Hematopoietic multipotent progenitor cell treated with erythropoietin and hydrocortisone succinate and interleukin-3 and kit ligand, for 15 days (in vitro differentiated cells): ENCODE measurements around the gene LHFPL3.

Experiments
- DNase-seq: peaks from one replicate; pipeline ENCODE4 v3.0.0-alpha.2; 2015; ENCODE audit warnings: low spot score

The LHFPL3 gene

GRCh38 chr7:104371216-104371979 is 43.0 kb downstream of the LHFPL3 start:
- no peak for DNase-seq

- no peak for DNase-seq
Measured at GRCh38 chr7:104371980-104372357, 43.6 kb downstream of the LHFPL3 start.

DNA sequence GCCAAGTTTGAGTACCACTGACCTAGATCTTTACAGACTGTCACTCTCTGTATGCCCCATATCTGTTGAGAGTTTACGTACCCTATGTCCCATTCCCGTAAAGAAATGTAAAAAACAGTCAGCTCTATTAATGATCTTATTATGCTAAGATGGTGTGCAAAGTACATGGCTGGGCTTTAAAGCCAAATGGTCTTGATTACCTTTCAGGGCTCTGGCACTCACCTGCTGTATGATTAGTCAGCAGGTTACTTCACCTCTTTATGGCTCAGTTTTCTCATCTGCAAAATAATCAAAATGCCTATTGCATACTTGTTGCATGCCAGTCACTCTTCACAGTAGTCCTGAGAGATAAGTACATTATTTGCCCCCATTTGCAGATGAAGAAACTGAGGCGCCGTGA is 54.2 kb downstream of the LHFPL3 start:
- no peak for DNase-seq

DNA sequence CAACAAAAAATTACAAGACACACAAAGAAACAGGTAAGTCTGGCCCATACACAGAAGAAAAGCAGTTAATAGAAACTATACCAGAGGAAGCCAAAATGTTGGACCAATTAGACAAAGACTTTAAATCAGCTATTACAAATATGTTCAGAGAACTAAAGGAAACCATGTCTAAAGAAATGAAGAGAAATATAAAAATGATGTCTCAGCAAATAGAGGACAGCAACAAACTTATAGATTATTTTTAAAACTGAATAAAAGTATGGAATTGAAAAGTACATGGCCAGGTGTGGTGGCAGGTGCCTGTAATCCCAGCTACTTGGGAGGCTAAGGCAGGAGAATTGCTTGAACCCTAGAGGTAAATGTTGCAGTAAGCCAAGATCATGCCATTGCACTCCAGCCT is 58.5 kb downstream of the LHFPL3 start:
- no peak for DNase-seq

DNA sequence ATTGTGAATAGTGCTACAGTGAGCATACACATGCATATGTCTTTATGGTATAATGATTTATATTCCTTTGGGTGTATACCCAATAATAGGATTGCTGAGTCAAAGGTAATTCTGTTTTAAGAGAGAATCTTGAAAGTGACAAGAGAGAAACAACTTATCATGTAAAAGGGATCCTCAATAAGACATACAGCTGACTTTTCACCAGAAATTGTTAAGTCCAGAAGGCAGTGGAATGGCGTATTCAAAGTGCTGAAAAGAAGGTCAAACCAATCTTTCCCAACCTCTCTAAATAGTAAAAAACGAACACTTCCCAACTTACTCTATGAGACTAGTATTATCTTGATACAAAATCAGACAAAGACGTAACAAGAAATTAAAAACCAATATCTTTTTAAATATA is 59.8 kb downstream of the LHFPL3 start:
- DNase-seq = no peak

GRCh38 chr7:104395162-104395561 is 66.8 kb downstream of the LHFPL3 start:
- DNase-seq = no peak

GRCh38 chr7:104397442-104397841 is 69.0 kb downstream of the LHFPL3 start:
- DNase-seq = no peak

DNA sequence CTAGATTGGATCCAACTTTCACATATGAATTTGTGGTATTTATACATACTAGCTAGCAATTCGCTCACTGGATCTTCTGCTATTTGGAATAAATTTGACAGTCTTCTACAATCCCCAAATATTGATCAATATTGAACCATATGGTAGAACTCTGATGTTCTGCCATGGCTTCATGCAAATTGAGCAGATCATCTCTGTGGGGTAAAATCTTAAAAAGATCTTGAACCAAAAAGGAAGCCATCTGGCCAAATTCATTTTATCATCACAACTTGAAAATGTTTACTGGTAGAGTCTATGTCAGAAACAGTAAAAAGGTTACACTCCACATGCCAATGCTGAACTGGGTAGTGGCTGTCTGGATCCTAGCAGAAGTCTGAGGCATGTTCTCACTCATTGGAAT is 80.0 kb downstream of the LHFPL3 start:
- no peak for DNase-seq

DNA sequence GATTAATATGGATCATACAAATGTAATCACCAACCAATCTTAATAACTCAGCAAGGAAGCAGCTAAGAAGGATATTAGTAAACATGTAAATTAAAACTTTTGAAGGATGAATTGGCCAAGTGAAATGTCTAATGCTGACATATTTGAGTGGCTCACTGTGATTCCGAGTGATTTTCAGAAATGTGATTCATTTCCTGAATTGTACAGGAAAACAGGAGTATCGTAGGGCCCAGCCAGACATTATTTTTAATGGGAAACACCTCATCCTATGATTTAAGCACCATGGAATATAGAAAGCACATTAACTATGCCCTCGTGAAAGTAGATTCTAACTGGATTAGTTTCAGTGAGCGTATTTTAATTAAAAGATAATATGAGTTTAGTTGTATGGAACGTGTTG is 82.3 kb downstream of the LHFPL3 start:
- DNase-seq = no peak

DNA sequence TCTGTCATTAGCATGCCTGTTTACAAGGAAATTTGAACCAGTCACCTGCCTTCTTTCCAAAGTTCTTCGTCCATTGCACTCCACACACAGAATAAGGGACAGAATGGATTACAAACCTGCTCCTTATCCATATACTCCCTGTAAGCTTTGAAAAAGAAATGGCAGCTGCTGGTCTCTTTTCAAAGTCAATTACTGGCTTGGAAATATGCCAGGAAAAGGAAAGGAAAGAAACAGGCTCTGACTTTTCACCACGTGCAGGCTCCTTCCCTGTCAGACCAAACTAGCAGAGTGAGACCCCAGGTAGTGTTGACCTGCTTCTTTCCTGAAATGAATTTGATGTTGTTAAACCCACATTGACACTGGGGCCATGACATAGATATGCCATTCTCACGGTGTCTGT is 84.5 kb downstream of the LHFPL3 start:
- DNase-seq = no peak

DNA sequence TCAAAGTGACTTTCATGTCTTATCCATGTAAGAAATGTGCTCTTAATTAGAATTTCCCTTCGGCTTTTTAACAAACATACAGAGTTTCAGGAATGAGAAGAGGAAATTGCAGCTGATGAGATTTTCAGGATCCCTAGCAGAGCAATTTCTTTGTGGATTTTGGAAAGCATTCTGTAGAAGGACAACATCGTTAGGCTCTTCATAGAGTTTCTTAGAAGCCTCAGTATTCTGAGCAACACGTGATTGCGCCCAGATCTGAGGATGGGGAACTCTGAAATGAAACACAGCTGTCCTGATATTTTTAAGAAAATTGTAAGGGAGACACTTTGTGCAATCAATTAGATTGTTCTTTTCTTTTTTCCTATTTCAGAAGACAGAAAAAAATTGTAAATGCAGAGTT is 85.8 kb downstream of the LHFPL3 start:
- no peak for DNase-seq

GRCh38 chr7:104415700-104416099 is 87.3 kb downstream of the LHFPL3 start:
- DNase-seq = no peak

DNA sequence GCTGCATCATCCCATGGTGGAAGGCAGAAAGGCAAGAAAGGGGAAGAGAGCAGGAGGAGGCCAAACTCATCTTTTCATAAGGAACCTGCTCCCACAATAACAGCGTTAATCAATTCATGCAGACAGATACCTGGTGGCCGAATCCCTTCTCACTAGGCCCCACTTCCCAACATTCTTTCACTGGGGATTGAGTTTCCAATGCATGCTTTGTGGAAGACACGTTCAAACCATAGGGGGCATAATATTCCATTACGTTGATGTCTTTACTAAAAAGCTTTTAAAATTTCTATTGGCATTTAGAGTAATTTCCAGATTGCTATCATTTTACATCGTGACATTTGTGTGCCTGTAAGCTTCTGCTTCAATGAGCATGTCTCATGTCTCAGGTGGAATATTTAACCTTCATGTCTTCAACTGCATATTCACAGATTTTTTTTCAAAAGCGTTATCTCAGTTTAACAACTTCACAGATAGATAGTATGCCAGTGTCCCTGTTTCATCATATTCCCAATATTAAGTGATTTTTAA is 88.5 kb downstream of the LHFPL3 start:
- DNase-seq = no peak

- DNase-seq = no peak
Measured at GRCh38 chr7:104431930-104432329, 103.5 kb downstream of the LHFPL3 start.

- no peak for DNase-seq
Measured at GRCh38 chr7:104434129-104434528, 105.7 kb downstream of the LHFPL3 start.

DNA sequence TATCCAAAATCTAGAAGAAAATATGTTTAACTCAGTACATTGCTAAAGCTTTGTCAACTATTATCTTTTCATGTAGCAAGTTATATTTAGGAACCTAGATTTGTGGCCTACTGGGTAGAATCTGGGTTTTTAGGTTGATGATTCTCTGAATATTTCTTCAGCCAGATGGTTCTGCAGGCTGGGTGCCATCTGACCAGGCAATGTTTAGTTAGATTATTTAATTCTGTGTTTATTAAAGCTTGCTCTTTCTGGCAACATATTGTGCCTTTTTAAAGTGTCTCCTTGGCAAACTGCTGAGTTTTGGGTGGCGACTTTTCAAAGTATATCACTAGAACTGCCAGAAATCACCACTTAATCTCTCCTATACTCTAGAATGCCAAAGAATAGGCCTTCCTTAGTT is 114.1 kb downstream of the LHFPL3 start:
- DNase-seq = no peak

DNA sequence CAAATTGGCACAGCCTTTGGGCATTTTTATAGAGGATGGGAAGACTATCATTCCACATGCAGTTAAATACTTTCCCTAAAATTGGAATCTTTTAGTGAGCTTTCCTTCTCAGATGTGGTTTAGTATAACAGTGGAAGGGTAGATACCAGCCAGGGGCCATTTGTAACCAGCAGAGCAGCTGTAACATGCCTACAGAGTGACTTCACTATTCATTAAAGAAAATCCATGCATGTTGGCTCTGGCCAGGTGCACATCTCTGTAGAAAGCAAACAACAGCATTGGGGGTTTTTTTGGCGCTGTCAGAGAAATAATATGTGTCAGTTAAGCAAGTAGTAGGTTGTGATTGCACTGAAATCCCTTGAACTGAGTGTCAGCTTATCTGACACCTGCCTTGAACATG is 115.6 kb downstream of the LHFPL3 start:
- no peak for DNase-seq

DNA sequence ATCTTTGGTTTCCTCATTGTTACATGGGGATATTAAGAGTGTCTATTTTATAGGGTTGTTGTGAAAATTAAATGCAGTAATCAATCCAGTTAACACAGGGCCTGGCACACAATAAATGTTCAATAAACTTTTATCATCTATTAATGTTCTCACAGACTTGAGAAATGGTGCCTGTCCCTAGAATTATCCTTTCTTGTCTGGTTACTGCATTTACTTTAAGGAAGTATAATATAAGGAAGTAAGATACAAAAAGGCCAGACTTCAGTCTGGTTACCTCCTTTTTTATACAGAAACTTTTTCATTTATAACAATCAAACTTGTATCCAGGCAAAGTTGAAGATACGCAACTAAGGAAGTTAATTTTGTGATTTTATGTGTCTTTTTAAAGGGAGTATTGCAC is 117.0 kb downstream of the LHFPL3 start:
- no peak for DNase-seq

GRCh38 chr7:104450861-104451260 is 122.5 kb downstream of the LHFPL3 start:
- no peak for DNase-seq

DNA sequence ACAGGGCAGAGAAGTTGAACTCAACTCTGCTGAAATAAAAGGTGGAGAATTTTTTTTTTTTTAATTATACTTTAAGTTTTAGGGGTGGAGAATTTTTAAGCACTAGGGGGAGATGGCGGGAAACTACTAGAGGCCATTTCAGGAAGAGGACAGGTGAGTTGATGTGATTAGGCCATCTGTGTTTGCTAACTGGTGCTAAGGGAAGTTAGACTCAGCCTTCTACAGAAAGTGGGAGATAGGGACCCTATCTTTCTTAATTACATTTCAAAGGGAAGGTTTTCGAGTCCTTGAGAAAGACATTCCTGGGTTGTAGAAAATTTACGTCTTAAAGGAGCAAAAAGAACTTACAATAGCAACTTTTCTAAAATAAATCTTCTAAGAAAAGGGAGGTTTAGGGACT is 124.8 kb downstream of the LHFPL3 start:
- no peak for DNase-seq

GRCh38 chr7:104458875-104459274 is 130.5 kb downstream of the LHFPL3 start:
- no peak for DNase-seq

- no peak for DNase-seq
Measured at GRCh38 chr7:104469166-104469820, 140.9 kb downstream of the LHFPL3 start.

DNA sequence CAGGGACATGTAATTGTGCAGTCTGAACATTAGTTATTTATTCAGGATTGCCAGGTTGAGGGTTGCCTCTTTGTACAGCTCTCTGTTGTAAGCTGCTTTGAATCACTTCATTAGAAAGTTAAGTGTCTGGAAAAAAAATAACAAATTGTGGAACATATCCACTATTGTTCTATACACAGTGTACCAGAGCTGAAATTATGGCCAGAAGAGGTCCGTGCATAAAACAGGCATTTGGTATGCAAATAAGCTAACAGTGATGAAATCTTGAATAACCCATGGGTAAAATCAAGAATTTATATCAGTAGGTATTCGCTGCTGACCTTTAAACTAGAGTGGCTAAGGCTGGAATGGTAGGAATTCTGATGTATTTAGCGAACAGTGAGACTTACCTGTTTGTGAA is 152.1 kb downstream of the LHFPL3 start:
- no peak for DNase-seq
